Activated CD8-positive, alpha-beta memory T cell treated with anti-CD3 and anti-CD28 coated beads, Interleukin-2, amount 50 U/mL, for 24 hours (primary cell): Measurements from ENCODE around the gene CAMK1.
"Not testable (repeated sequence)": the region's sequence is repeated elsewhere in the genome, so short reads cannot be mapped to it uniquely, and the experiment has no call there.

ENCODE experiments used
- DNase-seq: peaks from one replicate; pipeline ENCODE4 v3.0.0-alpha.2; 2020; ENCODE audit errors: extremely low read depth

CAMK1 gene

DNA sequence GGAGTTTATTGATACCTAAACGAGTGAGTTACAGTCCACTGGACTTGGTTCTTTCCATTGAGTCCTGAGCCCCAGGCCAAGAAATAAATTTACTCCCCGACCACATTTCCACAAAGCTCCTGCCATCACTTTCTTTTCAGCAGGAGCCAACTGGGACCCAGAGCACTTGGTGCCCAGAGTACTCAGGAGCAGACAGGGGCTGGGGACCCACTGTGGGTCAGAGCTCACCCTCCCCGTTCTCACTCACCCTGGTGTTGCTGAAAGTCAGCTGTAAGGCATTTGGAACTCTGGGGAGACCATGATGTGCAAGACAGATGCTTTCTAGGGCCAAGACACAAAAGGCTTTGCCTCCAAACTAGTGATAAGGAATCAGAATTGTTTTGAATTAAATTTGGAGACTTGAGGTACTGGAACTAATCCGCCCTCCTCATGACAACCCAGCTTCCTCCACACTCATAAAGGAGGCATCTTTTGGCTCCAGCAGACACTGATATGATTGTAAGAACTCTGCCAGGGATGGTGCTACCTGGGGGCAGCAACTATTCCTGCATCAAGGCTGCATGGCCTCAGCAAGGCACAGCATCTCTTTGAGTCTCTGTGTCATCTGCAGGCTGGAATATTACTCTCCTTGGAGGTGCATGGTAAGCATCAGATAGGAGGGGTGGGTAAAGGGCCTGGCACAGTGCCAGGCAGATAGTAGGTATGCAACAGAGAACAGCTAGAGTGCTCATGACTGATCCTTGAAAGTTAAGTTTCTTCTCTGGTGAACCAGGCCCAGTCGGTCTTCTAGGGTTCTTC is 7.3 kb upstream of the CAMK1 start:
- no peak for DNase-seq

- DNase-seq = not testable (repeated sequence)
These were observed 1.3 kb upstream of the CAMK1 start for GRCh38 chr3:9771007-9771406.

GRCh38 chr3:9770276-9770812 is 597 bp upstream of the CAMK1 start:
- no peak for DNase-seq

- no peak for DNase-seq
These were observed 735 bp downstream of the CAMK1 start for GRCh38 chr3:9769012-9769411.

GRCh38 chr3:9768141-9768775 is 1.5 kb downstream of the CAMK1 start:
- no peak for DNase-seq

DNA sequence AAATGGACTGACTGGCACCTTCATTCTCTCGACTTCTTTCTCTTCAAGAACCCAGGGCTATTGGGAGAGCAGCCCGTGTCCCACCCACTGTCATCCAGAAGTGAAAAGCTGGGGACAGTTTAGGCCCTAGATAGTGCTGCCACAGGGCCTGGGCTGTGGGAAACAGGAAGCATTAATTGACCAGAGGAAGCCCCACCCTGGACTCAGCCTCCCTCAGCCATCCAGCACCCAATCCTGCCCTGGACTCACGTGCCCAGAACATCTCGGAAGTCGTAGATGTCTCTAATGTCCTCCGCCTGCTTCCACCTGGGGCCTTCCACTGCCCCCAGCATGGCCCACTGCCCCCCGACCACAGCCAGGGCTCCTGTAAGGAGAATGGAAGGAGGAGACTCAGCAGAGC is 2.3 kb downstream of the CAMK1 start:
- DNase-seq = no peak

GRCh38 chr3:9765865-9766264 is 3.9 kb downstream of the CAMK1 start:
- no peak for DNase-seq

- no peak for DNase-seq
These were observed 6.9 kb downstream of the CAMK1 start for GRCh38 chr3:9762871-9763270.

GRCh38 chr3:9761919-9762318 is 7.8 kb downstream of the CAMK1 start:
- no peak for DNase-seq

- no peak for DNase-seq
These were observed 8.8 kb downstream of the CAMK1 start for GRCh38 chr3:9760779-9761505.

DNA sequence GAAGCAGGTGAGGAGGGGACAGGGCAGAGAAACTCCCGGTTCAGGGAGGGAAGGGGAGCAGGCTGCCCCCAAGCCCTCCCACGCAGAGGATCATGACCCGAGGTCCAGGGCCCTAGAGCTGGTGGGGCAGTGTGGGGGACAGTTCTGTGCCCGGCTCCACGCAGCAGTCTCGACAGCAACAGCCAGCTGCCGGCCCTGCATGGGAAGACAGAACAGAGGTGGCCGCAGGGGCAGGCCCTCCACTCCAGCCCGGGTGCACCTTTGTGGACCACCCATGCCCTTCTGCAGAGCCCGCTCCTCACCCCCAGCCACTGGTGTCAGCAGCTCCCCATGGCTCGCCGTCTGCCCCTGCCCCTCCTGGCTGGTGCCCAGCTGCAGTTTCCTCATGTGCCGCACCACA is 12.3 kb downstream of the CAMK1 start:
- no peak for DNase-seq

- no peak for DNase-seq
These were observed 15.1 kb downstream of the CAMK1 start for GRCh38 chr3:9754678-9755077.

DNA sequence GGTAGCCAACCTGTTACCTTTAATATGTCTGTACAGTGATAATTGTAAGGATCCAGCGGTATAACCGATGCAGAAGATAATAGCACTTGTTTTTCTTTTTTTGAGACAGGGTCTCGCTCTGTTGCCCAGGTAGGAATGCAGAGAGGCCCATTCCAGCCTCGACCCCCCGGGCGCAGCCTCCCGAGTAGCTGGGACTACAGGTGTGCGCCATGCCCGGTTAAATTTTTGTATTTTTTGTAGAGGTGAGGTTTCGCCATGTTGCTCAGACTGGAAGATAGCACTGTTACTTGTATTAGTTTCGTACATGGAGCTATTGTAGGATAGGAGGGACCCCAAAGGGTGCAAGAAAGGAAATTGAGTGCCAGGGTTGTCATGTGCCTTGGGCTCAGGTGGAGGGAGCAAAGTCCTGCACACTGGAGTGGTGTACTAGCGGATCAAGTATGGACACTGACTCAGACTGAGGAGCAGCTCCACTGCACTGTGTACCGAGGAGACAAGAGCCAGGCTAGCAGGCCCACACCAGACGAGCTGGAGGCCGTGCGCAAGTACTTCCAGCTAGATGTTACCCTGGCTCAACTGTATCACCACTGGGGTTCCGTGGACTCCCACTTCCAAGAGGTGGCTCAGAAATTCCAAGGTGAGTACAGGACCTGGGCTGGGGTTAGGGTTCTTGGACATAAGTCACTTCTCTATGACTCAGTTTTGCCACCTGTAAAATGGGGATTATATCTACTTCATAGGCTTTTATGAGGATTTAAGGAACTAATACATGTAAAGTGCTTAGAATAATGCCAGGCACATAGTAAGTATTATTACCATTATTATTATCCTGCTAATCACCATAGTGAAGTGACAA is 19.0 kb downstream of the CAMK1 start:
- DNase-seq = no peak

- peak; percentile 92 for DNase-seq
These were observed 19.8 kb downstream of the CAMK1 start, which contains the start of gene OGG1 for GRCh38 chr3:9749645-9750555. OGG1 (plus strand) TSS chr3:9749952; CDS start chr3:9750287, 335 bp downstream.

GRCh38 chr3:9749296-9749644 is 20.5 kb downstream of the CAMK1 start:
- no peak for DNase-seq

GRCh38 chr3:9748031-9748430 is 21.7 kb downstream of the CAMK1 start:
- no peak for DNase-seq

DNA sequence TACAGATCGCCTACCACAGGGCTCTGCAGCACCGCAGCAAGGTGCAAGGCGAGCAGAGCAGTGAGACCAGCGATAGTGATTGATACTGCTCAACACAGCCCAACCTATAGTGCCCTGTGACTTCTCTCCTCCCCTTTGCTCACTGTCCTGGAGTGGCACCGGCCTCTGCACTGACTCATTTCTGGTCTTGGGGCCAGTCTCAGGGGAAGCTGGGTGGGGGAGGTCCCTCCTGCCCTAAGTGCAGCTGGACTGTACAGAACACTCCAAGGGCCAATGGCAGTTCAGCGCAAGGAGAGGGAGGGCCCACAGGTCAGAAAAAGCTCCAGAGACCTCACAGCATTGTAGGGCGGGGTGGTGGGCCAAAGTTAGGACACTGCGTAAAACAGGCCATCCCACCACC is 22.5 kb downstream of the CAMK1 start:
- no peak for DNase-seq

GRCh38 chr3:9746330-9746729 is 23.4 kb downstream of the CAMK1 start:
- no peak for DNase-seq

- no peak for DNase-seq
These were observed 24.2 kb downstream of the CAMK1 start for GRCh38 chr3:9745521-9745920.

DNA sequence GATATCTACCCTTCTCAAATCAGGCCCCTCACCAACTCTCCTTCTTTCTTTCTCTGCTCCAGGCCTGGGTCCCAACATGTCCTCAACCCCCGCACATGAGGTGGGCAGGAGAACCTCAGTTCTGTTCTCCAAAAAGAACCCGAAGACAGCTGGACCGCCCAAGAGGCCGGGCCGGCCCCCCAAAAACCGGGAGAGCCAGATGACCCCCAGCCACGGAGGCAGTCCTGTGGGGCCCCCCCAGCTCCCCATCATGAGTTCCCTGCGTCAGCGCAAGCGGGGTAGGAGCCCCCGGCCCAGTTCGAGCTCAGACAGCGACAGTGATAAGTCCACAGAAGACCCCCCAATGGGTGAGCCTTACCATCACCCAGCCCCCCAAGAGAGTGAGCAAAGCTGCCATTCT is 25.6 kb downstream of the CAMK1 start:
- DNase-seq = no peak

GRCh38 chr3:9743548-9743947 is 26.2 kb downstream of the CAMK1 start:
- DNase-seq = no peak
